ENCODE data around the gene RPIA.
"Not testable (repeated sequence)": the region's sequence is repeated elsewhere in the genome, so short reads cannot be mapped to it uniquely, and the experiment has no call there.

RPIA gene

GRCh38 chr2:88735133-88735532 lies 43.7 kb downstream of the RPIA start:
- no peak for DNase-seq (ENCODE audit: low read depth)

DNA sequence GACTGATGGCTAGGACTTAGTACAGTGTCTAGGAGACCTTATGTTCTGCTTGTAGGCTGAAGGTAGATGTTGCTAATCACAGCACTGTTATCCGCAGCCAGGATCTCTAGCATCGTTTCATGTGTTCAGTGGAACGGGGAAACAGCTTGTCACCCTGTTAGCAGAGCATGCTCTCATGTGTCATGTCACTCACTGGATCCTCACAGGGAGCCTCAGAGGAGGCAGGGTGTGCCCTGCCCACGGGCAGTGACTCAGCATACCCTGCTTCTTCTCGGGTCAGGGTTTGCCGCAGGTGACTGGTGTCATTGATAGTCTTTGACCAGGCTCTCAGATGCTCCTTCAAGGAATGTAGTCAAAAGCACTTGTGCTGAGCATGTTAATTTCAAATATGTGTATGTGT lies 44.4 kb downstream of the RPIA start:
- peak; percentile 8 for DNase-seq (ENCODE audit: low read depth)

- DNase-seq (ENCODE audit: low read depth), result no peak
Observed at GRCh38 chr2:88736437-88736836, 45.0 kb downstream of the RPIA start.

GRCh38 chr2:88737385-88737784 lies 45.9 kb downstream of the RPIA start:
- DNase-seq (ENCODE audit: low read depth), result no peak

DNA sequence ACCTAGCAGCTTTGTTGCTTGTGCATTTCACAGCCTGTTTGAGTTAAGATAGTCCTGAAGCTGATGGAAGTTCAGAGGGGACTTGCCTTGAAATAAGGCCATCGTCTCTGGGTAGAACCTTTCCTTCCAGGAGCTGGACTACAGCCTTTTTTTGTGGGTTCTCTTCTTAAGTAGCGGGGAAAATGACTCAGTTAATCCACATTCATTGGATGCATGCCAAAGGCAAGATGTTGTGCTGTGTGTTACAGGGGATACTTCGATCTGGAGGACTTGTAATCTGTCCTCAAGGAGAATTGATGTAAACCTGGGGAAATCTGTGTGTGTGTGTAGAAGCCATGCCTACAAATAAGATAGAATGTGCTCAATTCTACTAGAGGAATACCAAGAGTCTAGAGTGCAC lies 46.8 kb downstream of the RPIA start:
- no peak for DNase-seq (ENCODE audit: low read depth)

- DNase-seq (ENCODE audit: low read depth), result peak; percentile 50
Observed at GRCh38 chr2:88739985-88740600, 48.6 kb downstream of the RPIA start.

GRCh38 chr2:88746929-88747490 lies 55.5 kb downstream of the RPIA start:
- DNase-seq (ENCODE audit: low read depth), result no peak

- DNase-seq (ENCODE audit: low read depth), result no peak
Observed at GRCh38 chr2:88747990-88748389, 56.5 kb downstream of the RPIA start.

GRCh38 chr2:88751768-88752167 lies 60.3 kb downstream of the RPIA start:
- DNase-seq (ENCODE audit: low read depth), result no peak

DNA sequence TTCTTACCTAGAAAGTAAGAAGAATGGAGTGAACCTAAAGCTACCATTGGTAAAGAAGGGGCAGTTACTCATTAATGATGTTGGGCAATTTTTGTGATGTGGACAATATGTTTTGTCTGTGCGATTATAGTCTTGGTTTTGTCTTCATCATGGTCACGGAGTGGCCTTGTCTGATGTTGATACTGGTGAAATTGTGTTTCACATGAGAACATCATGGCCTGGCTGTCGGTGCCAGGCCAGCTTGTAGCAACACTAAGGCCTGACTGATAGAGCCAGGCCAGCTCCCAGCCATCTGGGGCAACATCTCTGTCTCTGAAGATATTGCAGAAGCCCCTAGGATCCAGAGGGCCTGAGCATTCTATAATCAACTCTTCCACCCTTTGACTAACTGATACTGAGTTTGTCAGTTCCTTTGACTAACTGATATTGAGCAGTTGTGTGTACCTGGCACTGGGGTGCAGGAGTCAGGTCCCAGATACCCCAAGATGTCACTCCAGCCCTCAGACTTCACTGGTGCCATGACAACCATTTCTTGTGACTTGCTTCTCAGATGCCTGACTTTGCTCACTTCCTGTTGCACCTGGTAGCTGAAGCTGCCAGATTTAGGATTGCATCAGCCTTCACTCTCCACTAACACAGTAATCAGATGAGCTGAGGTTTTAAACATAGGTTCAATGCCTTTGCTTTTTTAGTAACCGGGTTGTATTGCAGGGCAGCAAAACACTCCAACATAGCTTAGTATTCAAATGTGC lies 62.5 kb downstream of the RPIA start:
- DNase-seq (ENCODE audit: low read depth), result no peak

DNA sequence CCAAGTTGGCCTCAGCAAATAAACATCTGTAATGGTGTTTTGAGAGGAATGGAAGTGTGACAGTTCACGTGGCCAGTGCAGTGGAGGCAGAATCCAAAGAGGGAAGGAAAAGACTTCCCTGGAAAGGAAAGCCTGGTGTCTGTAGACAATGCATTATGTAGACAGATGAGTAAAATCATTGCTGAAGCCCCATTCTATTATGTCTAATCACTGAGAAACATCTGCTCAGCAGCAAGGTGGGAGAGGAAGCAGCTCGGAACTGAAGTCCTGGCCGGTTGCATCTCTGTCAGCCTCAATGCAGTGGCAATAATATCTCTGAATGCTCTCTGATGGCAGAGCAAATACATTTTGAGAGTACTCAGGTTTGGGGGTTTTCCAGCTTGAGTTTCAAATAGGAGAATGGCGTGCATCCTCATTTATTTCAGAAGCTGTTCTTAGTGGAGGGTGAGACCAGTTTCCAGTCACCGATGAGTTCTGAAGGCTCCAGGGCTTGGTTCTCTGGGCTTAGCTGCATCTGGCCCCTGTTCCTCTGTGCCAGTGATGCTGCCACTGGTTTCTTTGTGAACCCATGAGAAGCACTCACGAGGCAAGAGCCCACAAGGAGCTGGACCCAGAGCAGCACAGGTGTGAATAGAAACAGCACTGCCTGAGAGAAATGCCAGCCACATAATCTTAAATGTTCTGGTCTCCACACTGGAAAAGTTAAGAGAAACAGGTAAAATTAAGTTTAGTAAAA lies 63.3 kb downstream of the RPIA start:
- no peak for DNase-seq (ENCODE audit: low read depth)

GRCh38 chr2:88755836-88756235 lies 64.4 kb downstream of the RPIA start:
- no peak for DNase-seq (ENCODE audit: low read depth)

DNA sequence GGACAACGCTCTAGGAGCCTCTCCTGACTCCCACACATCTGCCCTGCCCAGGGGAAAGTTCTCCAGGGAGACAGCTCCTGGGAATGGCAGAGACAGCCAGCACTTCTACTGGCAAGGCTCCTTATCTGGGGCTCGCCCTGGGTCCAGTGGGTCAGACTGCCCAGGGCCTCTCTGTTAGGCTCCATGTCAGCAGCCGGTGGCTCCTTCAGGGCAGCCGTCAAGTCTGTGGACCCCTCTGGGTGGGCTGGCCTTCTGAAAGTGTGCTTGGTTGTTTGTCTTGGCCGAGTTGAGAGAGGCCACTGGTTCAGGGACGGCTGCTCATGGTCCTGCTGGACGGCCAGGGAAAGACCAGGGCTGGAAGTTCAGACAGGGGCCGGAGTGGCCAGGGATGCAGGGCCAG lies 65.6 kb downstream of the RPIA start:
- DNase-seq (ENCODE audit: low read depth), result no peak

- not testable (repeated sequence) for DNase-seq (ENCODE audit: low read depth)
Observed at GRCh38 chr2:88758702-88759101, 67.2 kb downstream of the RPIA start.

DNA sequence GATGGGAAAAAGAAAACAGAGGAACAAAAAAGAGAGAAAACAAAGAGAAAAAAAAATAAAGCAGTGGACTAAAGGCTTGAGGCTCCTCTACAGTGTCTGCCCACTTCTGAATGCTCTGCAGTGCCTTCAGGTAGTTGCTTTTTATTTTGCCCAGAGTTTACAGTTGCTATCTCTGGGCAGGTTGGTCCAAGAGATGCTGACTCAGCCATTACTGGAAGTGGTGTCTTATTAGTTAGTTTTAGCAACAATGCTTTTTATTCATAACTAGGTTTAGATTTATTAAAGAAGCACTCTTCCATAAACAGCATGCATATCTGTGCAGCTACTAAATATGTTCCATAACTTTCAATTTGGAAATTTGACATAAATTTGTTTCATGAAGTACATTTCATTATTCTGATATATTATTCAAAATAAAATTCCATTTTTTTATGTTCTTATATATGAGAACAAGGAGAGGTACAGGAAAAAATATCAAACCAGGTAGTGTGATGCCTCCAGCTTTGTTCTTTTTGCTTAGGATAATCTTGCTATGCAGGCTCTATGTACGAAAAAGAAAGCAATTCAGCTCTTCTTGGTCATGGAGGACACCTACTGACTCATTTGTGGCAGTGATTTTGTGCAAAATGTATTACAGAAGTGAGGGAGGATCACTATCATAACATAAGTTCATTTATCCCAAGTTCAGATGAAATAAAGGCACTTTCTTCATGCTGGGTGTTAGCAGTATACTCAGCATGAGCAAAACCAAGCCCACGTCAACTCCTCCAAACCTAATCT lies 69.5 kb downstream of the RPIA start:
- DNase-seq (ENCODE audit: low read depth), result no peak

GRCh38 chr2:88764141-88764849 lies 72.8 kb downstream of the RPIA start:
- DNase-seq (ENCODE audit: low read depth), result no peak

- no peak for DNase-seq (ENCODE audit: low read depth)
Observed at GRCh38 chr2:88764850-88765153, 73.3 kb downstream of the RPIA start.

- DNase-seq (ENCODE audit: low read depth), result peak; percentile 44
Observed at GRCh38 chr2:88765154-88765888, 73.8 kb downstream of the RPIA start.

- not testable (repeated sequence) for DNase-seq (ENCODE audit: low read depth)
Observed at GRCh38 chr2:88765889-88766481, 74.5 kb downstream of the RPIA start.

DNA sequence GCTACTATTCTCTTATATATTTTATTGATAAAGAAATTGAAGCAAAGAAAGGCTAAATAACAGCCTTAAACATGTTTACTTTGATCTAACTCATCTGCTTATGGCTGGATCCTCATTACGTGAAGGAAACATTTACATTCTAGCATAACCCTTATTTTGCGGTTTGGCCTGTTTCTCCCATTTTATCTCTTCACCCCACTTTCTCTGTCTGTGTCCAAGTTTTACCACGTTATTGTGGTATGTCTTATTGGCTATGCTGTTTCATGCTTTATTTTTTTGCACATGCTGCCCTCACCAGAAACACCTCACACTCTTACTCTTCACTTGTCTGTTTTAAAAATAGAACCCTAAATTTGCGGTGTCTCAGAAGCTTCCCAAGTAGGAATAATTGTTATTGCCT lies 78.5 kb downstream of the RPIA start:
- no peak for DNase-seq (ENCODE audit: low read depth)

Measured in activated T-cell treated with anti-CD3 and anti-CD28 coated beads for 24 hours (primary cell).